ENCODE measurements around the gene HHEX.

DNA sequence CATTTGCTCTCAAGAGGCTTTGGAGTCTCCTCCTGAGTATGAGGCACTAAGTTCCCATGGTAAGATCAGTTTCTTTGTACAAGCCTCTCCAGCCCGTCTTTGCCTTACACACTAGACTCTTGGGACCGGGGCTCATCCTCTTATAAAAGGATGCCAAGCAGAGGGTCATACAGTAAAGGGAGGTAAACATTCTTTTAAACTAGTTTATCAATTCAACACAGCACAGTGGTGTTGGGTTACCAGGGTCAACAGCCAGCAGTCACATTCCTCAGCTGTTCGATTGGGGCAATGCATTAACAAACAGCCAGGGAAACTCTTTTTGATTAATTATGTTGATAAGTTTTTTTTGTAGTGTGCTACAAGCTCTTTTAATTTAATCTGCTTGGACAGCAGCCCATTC, 37.8 kb downstream of the HHEX start:
- TF ChIP-seq, protein P1, sequence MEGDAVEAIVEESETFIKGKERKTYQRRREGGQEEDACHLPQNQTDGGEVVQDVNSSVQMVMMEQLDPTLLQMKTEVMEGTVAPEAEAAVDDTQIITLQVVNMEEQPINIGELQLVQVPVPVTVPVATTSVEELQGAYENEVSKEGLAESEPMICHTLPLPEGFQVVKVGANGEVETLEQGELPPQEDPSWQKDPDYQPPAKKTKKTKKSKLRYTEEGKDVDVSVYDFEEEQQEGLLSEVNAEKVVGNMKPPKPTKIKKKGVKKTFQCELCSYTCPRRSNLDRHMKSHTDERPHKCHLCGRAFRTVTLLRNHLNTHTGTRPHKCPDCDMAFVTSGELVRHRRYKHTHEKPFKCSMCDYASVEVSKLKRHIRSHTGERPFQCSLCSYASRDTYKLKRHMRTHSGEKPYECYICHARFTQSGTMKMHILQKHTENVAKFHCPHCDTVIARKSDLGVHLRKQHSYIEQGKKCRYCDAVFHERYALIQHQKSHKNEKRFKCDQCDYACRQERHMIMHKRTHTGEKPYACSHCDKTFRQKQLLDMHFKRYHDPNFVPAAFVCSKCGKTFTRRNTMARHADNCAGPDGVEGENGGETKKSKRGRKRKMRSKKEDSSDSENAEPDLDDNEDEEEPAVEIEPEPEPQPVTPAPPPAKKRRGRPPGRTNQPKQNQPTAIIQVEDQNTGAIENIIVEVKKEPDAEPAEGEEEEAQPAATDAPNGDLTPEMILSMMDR (conservative IDR thresholded peaks at IDR 0.05 in 1 of 2, IDR thresholded peaks at IDR 0.05 in 1 of 2; ENCODE audit: extremely low read depth in 1 of 2, insufficient read depth in 1 of 2, low read depth in 1 of 2, low read length in 2 of 2) = no peak
- TF ChIP-seq EZH2 (IDR thresholded peaks at IDR 0.05; ENCODE audit: borderline replicate concordance, low read length) = no peak

Measured in mammary epithelial cell (primary cell).